Amniotic epithelial cell (primary cell): ENCODE data around the gene TTC13.

Experiments used
- DNase-seq: peaks from one replicate; pipeline ENCODE4 v3.0.0-alpha.2; 2010; ENCODE audit warnings: low read depth

Gene TTC13

DNA sequence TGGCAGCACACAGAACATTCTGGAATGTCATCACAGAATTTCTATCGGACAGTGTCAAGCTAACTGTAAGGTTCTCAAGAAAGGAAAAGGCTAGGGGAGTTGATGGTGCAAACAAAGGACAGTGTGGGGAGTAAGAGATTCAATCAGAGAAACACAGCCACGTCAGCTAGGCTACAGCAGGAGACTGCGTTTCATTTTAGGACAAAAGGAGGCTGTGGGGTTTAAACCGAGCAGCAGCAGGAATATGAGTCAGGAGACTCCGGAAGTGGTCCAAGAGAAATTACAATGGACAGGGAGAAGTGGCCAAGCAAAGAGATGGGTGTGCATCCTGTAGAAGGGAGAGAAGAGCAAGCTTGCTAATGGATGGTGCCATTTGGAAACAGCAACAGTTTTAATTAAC, 72.9 kb downstream of the TTC13 start:
- peak; percentile 32 for DNase-seq

DNA sequence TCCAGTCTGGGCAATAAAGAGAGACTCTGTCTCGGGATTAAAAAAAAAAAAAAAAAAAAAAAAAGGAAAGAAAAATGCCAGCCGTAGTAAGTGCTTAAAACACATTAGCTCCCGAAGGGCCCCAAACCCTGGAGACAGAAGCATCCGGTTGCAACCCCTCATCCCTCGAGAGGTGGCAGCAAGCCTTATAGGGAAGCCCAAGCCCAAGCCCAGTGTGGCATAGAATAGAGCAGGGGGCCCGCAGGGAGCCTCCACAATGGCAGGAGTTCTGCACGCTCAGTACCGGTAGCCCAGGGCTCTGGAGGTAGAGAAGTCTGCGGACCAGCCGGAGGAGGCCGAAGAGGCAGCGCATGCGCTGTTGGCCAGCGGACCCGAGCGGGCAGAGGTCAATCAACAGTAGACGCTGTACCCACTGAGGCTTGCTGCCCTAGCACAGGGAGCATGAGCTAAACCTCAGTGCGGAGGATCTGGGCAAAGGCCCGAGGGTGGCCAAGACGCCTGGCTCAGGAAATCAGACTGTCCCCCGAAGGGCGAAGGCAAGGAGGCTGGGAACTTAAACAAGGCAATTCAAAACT, 76.2 kb downstream of the TTC13 start:
- no peak for DNase-seq

GRCh38 chr1:230901671-230902070, 77.0 kb downstream of the TTC13 start:
- DNase-seq, result peak; percentile 44

GRCh38 chr1:230900984-230901383, 77.7 kb downstream of the TTC13 start:
- DNase-seq, result no peak

DNA sequence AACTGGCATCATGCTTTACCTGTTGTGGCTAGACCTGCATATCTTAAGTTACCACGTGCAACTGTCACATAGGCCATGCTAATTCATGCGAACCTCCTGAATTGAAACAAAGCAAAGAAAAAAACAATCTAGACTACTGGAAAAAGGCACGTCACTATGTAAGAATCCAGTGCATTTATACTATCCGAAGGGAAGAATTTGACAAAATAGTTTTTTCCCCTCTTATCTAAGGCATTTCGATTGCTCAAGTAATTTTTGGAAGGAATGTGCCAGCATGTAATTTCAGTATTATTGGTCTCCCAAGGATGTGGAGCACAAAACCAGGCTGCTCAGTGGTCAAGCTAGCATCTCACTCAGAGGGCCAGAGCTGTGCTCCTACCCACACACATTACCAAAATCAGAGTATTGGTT, 78.8 kb downstream of the TTC13 start:
- peak; percentile 90 for DNase-seq

- DNase-seq, result no peak
Measured at GRCh38 chr1:230898748-230899147, 79.9 kb downstream of the TTC13 start.

- no peak for DNase-seq
Measured at GRCh38 chr1:230898144-230898543, 80.5 kb downstream of the TTC13 start.

- no peak for DNase-seq
Measured at GRCh38 chr1:230896779-230897178, 81.9 kb downstream of the TTC13 start.

GRCh38 chr1:230895452-230895851, 83.2 kb downstream of the TTC13 start:
- no peak for DNase-seq

DNA sequence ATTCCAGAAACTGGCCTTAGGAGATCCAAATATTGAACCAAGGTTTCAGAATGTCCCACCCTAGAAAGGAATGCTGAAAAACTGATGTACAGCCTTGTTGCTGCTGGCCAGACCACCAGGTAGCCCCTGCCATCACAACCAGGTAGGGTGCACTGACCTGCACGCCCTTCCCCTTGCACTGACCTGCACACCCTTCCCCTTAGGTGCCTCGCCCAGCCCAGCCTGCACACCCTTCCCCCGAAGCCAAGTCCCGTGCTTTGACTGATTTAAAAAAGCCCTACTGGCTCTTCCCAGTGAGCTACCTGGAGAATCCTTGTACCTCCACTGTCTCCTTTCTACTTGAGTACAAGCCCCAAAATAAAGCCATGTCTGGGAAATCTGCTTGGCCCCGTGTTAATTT, 84.0 kb downstream of the TTC13 start:
- no peak for DNase-seq

GRCh38 chr1:230894032-230894431, 84.6 kb downstream of the TTC13 start:
- DNase-seq, result no peak

DNA sequence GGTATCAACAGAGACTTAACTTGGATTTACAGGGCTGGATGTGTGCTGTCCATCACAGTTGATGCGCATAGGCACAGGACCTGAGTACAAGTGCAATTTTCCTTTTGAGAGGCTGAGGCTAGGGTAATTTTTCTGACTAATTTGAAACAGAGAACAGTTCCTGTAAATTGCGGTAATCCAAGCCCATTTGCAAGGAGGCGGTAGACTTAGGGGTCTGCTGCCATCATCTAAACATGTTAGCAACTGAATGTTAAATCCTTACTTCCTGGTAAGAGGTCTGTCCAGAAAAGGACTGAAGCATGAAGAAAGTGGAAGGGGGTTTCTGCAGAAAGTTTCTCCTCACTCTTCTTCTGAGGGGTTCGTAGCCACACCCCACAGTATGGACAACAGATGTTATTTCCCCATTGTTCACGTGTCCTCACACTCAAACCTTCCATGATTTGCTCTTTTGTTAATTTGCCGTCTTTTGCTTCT, 86.6 kb downstream of the TTC13 start:
- DNase-seq, result no peak

DNA sequence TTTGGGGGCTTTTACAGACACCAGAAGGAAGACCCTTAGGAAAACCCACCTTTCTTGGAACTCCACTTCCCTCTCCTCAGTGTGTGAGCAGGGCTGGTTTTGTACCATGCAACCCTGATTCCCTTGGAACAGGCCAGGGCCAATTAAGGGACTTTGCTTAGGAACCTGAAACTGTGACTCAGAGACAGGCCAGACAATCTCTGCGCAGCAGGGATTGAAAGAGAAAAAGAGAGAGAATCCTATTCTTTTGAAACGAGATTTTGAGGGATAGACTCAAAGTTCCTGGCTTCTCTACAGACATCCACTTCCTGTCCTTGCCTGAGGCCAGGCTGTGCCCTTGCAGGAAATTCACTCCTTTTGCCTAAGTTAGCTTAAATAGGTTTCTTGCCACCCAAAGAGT, 87.2 kb downstream of the TTC13 start:
- DNase-seq, result no peak

GRCh38 chr1:230884646-230885045, 94.0 kb downstream of the TTC13 start:
- DNase-seq, result no peak

DNA sequence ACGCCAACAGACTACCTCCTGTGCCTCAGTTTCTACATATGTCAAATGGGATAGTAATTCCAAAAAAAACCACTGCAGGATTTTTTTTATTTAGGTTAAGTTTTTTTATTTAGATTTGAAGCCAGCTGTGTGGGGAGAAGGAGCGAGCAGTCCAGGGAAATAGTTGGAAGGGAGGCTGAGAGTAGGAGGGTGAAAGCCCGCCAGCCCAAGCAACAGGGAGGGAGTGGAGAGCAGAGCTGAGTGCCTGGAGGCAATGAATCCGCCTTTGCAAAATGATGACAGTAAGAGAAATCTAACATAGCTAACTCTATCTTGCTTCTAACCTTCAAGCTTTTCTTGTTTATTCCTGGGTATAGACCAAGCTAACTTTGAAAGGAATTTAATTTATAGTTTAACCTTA, 94.7 kb downstream of the TTC13 start:
- no peak for DNase-seq

DNA sequence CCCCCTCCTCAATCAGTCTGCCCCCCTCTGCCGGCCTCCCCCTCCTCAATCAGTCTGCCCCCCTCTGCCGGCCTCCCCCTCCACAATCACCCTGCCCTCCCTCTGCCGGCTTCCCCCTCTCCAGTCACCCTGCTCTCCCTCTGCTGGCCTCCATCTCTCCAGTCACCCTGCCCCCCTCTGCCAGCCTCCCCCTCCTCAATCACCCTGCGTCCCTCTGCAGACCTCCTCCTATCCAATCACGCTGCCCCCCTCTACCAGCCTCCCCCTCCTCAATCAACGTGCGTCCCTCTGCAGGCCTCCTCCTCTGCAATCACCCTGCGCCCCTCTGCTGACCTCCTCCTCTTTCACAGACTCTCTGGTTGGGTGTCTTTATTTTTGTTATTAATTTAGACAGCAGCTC, 98.9 kb downstream of the TTC13 start:
- DNase-seq, result no peak

DNA sequence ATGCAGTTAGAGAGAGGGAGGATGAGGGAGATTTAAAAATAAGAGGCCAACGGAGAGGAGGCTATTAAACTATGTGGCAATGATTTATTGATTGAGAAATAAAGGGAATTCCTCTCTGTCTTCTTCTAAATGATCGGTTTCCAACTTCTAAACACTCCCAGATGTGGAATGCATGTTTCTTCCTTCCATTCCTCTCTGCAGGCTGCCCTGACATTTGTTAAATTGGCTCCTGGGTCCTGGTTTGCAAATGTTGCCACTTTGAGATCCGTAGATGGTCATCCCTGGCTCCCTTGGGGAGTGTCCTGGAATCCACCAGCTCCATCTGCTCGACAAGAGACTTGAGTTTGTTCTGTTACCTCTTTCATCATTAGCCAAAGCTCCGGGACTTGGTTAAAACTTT, 100.1 kb downstream of the TTC13 start:
- DNase-seq, result no peak

DNA sequence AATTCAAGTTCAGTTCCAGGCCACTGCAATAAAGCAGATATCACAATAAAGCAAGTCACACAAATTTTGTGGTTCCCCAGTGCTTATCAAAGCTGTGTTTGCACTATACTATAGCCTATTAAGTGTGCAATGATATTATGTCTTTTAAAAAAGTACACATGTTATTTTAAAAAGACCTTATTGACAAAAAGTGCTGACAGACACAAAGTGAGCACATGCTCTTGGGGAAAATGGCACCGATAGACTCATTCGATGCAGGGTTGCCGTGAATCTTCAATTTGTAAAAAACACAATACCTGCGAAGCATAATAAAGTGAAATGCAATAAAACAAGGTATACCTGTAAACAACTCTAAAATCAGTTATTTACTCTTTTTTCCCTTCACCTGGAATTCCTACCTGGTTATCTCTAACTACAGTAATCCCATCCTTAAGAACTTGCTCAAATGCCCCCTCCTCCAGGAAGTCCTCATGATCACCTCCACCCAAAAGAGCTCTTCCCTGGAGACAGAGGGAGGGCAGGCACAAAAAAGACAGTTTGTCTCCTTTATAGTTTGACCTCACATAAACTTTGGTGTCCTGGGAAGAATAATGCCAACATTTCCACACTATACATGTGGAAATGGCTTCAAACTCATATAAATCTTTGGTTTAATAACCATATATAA, 100.6 kb downstream of the TTC13 start:
- DNase-seq, result no peak

GRCh38 chr1:230877146-230877923, 101.3 kb downstream of the TTC13 start:
- no peak for DNase-seq

DNA sequence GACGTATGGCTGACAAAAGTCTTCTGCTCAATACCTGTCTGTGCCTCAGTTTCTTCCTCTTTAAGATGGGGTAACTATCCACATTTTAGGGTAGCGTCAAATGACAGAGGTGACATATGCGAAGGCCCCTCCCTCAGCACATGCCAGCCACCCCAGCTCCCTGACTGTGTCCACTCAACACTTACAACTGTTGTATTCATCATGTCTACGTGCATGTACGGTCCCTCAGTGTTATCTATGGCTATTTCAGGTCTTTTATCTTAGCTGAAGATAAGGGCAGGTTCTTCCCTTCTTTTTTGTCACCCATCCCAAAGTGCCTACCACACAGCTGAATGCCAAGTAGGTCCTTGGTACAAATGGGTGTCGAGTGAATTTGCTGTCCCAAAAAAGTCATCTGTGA, 102.0 kb downstream of the TTC13 start:
- DNase-seq, result no peak

GRCh38 chr1:230875370-230875769, 103.3 kb downstream of the TTC13 start:
- DNase-seq, result no peak

- no peak for DNase-seq
Measured at GRCh38 chr1:230870916-230871315, 107.7 kb downstream of the TTC13 start.

- peak; percentile 55 for DNase-seq
Measured at GRCh38 chr1:230869500-230869899, 109.2 kb downstream of the TTC13 start.
